HuH-7 (cell line): ENCODE measurements around the gene DNAJC30.
"Not testable (repeated sequence)": the region's sequence is repeated elsewhere in the genome, so short reads cannot be mapped to it uniquely, and the experiment has no call there.

Experiments used
- DNase-seq: peaks from one replicate; pipeline ENCODE4 v3.0.0; 2011; ENCODE audit warnings: low spot score

DNAJC30 gene

GRCh38 chr7:73683056-73683787, at the start of gene DNAJC30, which contains the start of gene BUD23:
Gene DNAJC30 (minus strand): TSS chr7:73683453. CDS start chr7:73683423, 30 bp downstream.
Gene BUD23 (plus strand): TSS chr7:73683597. CDS start chr7:73683626, 29 bp downstream.
- DNase-seq = peak; percentile 99

- DNase-seq = no peak
Observed at GRCh38 chr7:73732397-73732796, 49.1 kb upstream of the DNAJC30 start.

GRCh38 chr7:73730485-73730884, 47.2 kb upstream of the DNAJC30 start:
- no peak for DNase-seq

- no peak for DNase-seq
Observed at GRCh38 chr7:73728551-73728950, 45.3 kb upstream of the DNAJC30 start.

GRCh38 chr7:73727952-73728351, 44.7 kb upstream of the DNAJC30 start:
- DNase-seq = no peak

GRCh38 chr7:73726083-73726466, 42.8 kb upstream of the DNAJC30 start:
- no peak for DNase-seq

GRCh38 chr7:73723813-73724212, 40.6 kb upstream of the DNAJC30 start:
- DNase-seq = no peak

- no peak for DNase-seq
Observed at GRCh38 chr7:73722785-73723184, 39.5 kb upstream of the DNAJC30 start.

GRCh38 chr7:73722182-73722581, 38.9 kb upstream of the DNAJC30 start:
- not testable (repeated sequence) for DNase-seq

- DNase-seq = no peak
Observed at GRCh38 chr7:73721377-73721817, 38.1 kb upstream of the DNAJC30 start.

- not testable (repeated sequence) for DNase-seq
Observed at GRCh38 chr7:73720443-73720842, 37.2 kb upstream of the DNAJC30 start.

- DNase-seq = no peak
Observed at GRCh38 chr7:73719806-73720169, 36.5 kb upstream of the DNAJC30 start.

- peak; percentile 93 for DNase-seq
Observed at GRCh38 chr7:73718905-73719805, 35.9 kb upstream of the DNAJC30 start, which contains the start of gene STX1A. Gene STX1A (minus strand): TSS chr7:73719669. CDS start chr7:73719631, 38 bp downstream.

GRCh38 chr7:73718438-73718881, 35.2 kb upstream of the DNAJC30 start:
- DNase-seq = no peak

GRCh38 chr7:73717991-73718405, 34.7 kb upstream of the DNAJC30 start:
- no peak for DNase-seq

- no peak for DNase-seq
Observed at GRCh38 chr7:73717025-73717807, 34.0 kb upstream of the DNAJC30 start.

GRCh38 chr7:73716318-73716890, 33.2 kb upstream of the DNAJC30 start:
- no peak for DNase-seq

- DNase-seq = peak; percentile 95
Observed at GRCh38 chr7:73715648-73716317, 32.5 kb upstream of the DNAJC30 start.

GRCh38 chr7:73713319-73713718, 30.1 kb upstream of the DNAJC30 start:
- not testable (repeated sequence) for DNase-seq

GRCh38 chr7:73712773-73713172, 29.5 kb upstream of the DNAJC30 start:
- no peak for DNase-seq

GRCh38 chr7:73708961-73709549, 25.8 kb upstream of the DNAJC30 start:
- no peak for DNase-seq
